Stimulated activated CD4-positive, alpha-beta T cell treated with anti-CD3 and anti-CD28 coated beads, TNF-alpha, amount 100 ng/mL, for 24 hours (primary cell): ENCODE results near the gene TJP2.

Source experiments
- DNase-seq, 3 experiments: peaks; one replicate each; pipeline ENCODE4 v3.0.0-alpha.2; 2020; ENCODE audit warnings: low read depth in 3 of 3

The TJP2 gene

GRCh38 chr9:69191231-69191630 lies 17.2 kb downstream of the TJP2 start:
- no peak for DNase-seq

DNA sequence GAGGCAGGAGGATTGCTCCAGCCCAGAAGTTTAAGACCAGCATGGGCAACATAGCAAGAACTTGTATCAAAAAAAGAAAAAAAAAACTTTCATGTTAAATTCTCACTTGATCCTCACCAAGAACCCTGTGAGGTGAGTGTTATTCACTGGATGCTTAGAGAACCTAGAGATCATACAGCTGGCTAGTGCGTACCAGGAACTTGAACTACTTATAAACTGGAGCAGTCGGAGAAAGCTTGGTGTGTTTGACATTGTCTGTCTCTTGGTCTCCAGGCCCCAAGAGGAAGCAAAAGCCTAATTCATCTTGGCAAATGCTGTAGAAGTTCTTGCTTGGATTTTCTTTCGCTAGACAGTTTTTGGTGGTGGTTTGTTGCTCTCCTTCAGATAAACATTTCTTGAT lies 18.1 kb downstream of the TJP2 start:
- DNase-seq = no peak

- no peak for DNase-seq
Measured at GRCh38 chr9:69193685-69194032, 19.6 kb downstream of the TJP2 start.

DNA sequence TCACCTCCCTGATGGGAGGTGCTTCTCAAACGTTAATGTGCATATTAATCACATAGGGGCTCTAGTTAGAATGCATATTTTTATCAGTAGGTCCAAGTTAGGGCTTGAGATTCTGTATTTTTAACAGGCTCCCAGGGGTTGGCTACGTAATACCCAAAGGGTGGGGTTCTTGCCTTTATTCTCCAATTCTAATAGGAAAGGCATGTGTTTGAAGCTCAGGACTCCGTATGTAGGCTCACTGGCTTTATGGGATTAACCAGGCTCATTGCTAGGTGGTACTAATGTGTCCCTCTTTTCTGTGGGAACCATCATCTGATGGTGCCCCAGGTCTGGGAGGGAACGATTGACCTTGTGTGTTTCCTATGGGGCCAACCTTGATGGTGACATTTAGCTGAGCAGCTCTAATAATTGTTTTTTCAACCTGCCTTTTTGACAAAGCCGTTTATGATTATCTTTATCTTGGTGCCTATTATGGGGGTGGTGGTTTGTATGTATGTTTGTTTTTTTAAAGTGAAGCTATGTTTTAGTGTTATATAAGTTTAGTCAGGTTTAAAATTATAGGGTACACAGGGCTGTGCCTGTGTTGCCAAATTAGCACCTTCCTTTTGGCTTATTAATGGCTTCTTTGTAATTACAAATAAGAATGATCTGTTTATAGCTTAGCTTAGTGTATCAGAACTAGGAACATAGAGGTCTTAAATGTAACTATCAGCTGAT lies 20.8 kb downstream of the TJP2 start:
- no peak for DNase-seq

DNA sequence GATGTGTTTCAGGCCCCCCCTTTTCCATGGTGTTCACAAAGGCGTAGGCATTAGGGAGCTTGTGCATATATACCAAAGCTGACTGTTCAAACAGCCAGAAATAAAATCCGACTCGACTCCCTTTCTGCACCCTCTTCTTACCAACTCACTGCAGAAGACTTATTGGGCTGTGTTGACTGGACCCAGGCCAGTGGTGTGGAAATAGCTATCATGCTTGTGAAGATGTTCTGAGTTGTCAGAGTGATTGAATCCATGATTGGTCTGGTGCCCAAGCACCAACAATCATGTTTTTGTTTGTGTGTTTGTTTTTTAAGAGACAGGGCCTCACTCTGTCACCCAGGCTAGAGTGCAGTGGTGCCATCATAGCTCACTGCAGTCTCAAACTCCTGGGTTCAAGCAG lies 21.6 kb downstream of the TJP2 start:
- DNase-seq = no peak

DNA sequence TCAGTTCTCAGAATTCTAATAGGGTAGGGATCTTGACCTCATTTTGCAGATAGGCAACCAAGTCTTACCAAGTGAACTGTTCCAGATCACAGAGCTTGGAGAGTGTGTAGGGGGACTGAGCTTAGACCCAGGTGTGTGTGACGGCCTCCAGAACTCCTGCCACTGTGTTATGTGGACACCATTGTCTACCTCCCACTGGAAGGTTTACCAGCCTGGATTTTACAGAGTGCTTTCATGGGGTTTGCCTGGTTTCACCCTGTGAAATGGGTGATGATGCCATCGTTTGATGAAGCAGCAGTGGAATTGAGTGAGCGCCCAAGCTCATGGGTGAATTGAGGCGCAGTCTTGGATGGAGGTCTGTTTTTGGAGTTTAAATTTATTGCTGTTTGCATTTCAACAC lies 23.6 kb downstream of the TJP2 start:
- DNase-seq = no peak

GRCh38 chr9:69198521-69199220 lies 24.6 kb downstream of the TJP2 start:
- DNase-seq = no peak

DNA sequence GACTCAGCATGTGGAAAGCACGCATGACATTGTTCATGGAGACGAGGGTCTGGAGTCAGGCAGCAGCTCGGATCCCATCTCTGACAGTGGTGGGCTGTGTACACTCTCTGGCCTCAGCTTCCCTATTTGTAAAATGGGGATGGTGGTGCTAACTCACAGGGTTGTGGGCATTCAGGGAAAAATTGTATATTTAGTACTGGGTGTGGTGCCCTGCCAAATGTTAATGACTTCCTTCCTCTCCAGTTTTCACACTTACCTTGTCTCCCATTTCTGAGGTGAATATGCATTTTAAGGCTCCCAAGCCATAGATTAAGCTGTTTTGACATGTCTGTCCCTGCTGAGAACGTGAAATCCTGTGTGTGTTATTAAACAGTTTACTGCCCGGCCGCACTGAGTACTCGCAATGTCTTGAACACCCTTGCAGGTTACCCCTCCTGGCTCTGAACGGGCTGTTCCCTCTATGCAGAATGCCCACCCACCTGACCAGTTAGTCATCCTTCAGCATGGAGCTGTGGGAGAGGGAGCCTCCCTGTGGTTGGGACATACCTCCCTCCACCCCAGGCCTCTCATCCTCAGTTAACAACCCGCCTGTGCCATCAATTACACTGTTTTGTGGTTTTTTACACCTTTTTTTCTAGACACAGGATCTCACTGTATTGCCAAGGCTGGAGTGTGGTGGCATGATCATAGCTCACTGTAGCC lies 25.8 kb downstream of the TJP2 start:
- no peak for DNase-seq

DNA sequence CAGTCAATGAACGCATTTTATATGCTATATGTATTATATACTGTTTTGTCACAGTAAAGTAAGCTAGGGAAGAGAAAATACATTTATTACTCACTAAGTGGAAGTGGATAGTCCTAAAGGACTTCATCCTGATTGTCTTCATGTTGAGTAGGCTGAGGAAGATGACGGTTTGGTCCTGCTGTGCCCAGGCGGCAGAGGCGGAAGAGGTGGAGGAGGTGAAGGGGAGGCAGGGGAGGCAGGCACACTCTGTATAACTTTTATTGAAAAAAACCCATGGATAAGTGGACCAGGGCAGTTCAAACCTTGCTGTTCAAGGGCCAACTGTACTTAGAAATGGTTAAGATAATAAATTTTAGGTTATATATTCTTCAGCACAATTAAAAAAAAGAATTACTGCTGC lies 28.5 kb downstream of the TJP2 start:
- DNase-seq = no peak

DNA sequence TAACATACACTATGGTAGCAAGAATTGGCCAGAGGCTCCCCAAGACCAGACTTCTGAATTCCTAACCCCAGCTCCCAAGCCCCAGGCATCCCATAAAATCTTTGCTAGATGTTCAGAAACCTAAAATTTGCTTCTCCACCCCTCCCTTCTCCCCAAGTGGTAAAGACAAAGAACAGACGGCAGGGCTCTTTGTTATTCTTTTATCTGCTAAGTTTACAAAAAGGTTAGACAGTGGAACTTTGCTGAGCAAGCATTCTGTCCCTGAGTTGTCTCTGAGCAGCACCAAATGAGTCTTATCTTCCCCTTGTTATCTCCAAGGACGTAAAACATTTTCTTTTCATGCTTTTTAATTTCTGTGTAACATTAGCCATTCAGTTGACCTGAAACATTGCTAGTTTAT lies 30.2 kb downstream of the TJP2 start:
- no peak for DNase-seq

GRCh38 chr9:69204849-69205248 lies 30.8 kb downstream of the TJP2 start:
- no peak for DNase-seq

- DNase-seq = no peak
Measured at GRCh38 chr9:69206047-69206446, 32.0 kb downstream of the TJP2 start.

DNA sequence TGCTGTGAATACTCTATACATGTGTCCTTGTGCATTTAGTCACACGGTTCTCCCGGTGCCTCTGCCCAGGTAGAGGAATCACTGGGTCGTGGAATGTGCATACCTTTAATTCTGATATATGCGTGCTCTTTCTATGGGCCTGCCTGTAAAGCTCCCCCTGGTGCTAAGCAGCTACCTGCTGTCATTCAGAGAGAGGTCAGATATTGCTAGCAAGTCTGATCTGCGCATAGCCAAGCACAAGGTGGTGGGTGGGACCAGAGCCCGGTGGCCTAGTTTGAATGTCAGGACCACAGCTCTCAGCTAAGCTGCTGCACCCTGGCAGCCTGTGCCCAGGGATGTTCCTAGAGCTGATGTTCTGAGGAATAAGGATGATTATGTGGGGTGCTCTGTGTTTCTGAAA lies 33.4 kb downstream of the TJP2 start:
- no peak for DNase-seq

GRCh38 chr9:69211424-69212036 lies 37.5 kb downstream of the TJP2 start:
- no peak for DNase-seq

DNA sequence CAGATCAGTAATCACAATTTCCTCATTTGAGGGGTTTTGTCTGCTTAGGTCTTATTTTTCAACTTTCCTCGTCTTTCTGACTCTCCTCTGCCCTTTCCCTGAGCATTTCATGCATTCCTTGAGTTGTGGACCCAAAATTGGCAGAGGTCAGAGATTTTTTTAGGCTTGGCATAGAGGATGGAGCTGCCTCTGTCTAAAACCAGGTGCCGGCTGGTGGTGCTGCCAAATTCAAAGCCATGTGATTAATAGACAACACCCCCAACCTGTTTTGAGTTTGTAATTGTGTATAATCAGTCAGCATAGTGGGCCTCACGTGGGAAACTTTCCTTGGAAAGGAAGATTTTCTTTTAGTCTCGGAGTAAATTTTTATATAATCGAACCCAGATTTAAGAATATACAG lies 39.6 kb downstream of the TJP2 start:
- DNase-seq = no peak

DNA sequence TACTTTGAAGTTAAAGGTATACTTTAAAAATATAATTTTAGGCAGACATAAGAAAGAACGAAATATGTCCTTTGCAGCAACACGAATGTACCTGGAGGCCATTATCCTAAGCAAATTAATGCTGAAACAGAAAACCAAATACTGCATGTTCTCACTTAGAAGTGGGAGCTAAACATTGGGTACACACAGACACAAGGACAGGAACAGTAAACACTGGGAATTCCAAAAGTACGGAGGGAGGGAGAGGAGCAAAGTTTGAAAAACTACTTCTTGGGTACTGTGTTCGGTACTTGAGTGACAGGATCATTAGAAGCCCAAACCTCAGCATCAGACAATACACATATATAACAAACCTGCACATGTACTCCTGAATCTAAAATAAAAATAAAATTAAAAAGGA lies 40.9 kb downstream of the TJP2 start:
- DNase-seq = no peak

DNA sequence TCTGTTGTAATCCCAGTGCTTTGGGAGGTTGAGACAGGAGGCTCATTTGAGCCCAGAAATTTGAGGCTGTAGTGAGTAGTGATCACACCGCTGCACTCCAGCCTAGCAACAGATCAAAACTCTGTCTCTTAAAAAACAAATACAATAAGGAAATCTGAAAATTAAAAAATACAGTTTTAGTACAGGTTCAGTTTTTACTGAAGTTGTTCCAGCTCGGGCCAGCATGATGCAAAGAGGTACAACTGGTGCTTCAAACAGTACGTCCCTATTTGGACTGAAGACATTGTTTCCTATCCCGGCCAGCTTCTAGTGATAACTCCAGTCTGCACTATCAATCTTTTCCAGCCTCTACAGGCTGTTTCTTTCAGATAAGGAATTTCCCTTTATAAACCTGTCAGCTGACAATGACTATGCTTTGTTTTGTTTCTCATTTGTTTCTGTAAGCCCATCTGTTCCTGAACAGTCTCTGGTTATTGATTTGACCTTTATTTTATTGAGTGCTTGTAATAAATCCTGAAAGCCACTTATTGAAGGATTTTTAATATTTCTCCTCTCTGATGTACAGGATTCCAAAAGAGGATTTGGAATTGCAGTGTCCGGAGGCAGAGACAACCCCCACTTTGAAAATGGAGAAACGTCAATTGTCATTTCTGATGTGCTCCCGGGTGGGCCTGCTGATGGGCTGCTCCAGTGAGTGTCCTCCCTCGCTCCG lies 41.9 kb downstream of the TJP2 start:
- no peak for DNase-seq

DNA sequence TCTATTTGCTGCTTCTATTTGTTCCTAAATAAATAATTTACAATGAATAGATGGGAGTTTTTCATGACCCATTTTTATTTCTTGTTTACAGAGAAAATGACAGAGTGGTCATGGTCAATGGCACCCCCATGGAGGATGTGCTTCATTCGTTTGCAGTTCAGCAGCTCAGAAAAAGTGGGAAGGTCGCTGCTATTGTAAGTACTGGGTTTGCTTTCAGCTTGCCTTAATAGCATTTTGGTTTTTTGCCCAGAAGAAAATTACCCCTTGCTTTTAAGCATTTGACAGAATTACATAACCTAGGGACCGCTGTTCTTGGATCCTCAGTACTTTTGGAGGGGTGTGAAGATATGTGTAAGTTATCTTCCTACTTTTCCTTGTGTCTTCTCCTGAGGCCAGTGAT lies 44.1 kb downstream of the TJP2 start:
- DNase-seq = no peak

- no peak for DNase-seq
Measured at GRCh38 chr9:69221036-69221435, 47.0 kb downstream of the TJP2 start.

DNA sequence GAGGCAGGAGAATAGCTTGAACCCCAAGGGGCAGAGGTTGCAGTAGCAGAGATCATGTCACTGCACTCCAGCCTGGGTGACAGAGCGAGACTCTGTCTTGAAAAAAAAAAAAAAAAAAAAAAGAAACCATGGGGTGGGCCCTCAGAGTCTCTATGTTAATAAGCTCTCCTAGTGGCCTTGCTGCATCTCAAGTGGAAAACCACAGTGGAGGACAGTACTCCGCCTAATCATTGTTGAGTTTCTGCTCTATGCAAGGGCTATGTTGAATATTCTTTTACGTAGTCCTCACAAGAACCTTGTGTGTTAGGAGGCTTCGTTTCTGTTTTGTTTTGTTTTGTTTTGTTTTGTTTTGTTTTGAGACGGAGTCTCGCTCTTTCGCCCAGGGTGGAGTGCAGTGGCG lies 48.9 kb downstream of the TJP2 start:
- no peak for DNase-seq

DNA sequence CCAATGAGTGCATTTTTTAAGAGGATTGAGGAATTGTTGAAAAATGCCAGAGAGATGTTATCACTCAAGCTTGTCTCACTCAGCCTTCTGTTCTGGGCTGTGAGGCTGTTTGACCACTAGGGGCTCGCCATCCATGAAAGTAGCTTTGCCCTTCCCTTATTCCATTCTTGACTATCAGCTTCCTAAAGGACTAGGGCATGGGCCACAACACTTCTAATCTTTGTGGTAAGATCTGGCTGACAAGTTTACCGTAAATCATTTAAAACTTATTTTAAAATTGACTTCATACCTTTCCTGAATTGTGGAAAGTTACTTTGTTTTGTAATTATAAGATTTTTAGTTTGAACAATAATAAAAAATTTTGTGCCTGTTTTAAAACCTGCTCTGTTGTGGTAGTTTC lies 49.5 kb downstream of the TJP2 start:
- no peak for DNase-seq

GRCh38 chr9:69229367-69229766 lies 55.3 kb downstream of the TJP2 start:
- no peak for DNase-seq
